GM19452 (cell line): ENCODE results near the gene GEN1.

Experiments
- ATAC-seq: cut with Tn5 transposase; IDR thresholded peaks from one replicate; pipeline ENCODE4 v1.9.1; 2021; ENCODE audit not compliant: unreplicated experiment

The GEN1 gene

GRCh38 chr2:17752892-17753802 is 791 bp upstream of the GEN1 start:
- peak; percentile 33 for ATAC-seq

GRCh38 chr2:17754773-17755425 is 961 bp downstream of the GEN1 start:
- no peak for ATAC-seq

- ATAC-seq = no peak
These were observed 2.7 kb downstream of the GEN1 start for GRCh38 chr2:17756668-17757067.

GRCh38 chr2:17757321-17757720 is 3.4 kb downstream of the GEN1 start:
- no peak for ATAC-seq

GRCh38 chr2:17758118-17758517 is 4.2 kb downstream of the GEN1 start:
- no peak for ATAC-seq

- ATAC-seq = no peak
These were observed 5.9 kb downstream of the GEN1 start for GRCh38 chr2:17759805-17760204.

- ATAC-seq = no peak
These were observed 8.5 kb downstream of the GEN1 start for GRCh38 chr2:17762451-17762850.

GRCh38 chr2:17763641-17764333 is 9.8 kb downstream of the GEN1 start:
- ATAC-seq = no peak

- ATAC-seq = no peak
These were observed 11.5 kb downstream of the GEN1 start for GRCh38 chr2:17765398-17765797.

- no peak for ATAC-seq
These were observed 15.0 kb downstream of the GEN1 start for GRCh38 chr2:17768894-17769293.

- no peak for ATAC-seq
These were observed 18.0 kb downstream of the GEN1 start for GRCh38 chr2:17771956-17772355.

GRCh38 chr2:17772532-17772931 is 18.6 kb downstream of the GEN1 start:
- ATAC-seq = no peak

- ATAC-seq = no peak
These were observed 26.6 kb downstream of the GEN1 start for GRCh38 chr2:17780546-17780945.

GRCh38 chr2:17781482-17781881 is 27.5 kb downstream of the GEN1 start:
- ATAC-seq = no peak

- ATAC-seq = no peak
These were observed 32.8 kb downstream of the GEN1 start for GRCh38 chr2:17786727-17787126.

GRCh38 chr2:17788773-17789172 is 34.8 kb downstream of the GEN1 start:
- ATAC-seq = no peak

- ATAC-seq = no peak
These were observed 36.6 kb downstream of the GEN1 start for GRCh38 chr2:17790536-17790935.

- ATAC-seq = no peak
These were observed 37.3 kb downstream of the GEN1 start for GRCh38 chr2:17791121-17791816.

GRCh38 chr2:17791817-17792130 is 37.8 kb downstream of the GEN1 start:
- no peak for ATAC-seq

- ATAC-seq = peak; percentile 73
These were observed 38.6 kb downstream of the GEN1 start for GRCh38 chr2:17792515-17792914.

GRCh38 chr2:17793296-17793695 is 39.4 kb downstream of the GEN1 start:
- ATAC-seq = no peak
